ENCODE results near the gene GCNT4.

GCNT4 gene

GRCh38 chr5:75016896-75017295, 35.5 kb downstream of the GCNT4 start:
- Mint-ChIP-seq H3K27ac (no peak overlapping the region), H3K9me3 (peaks cover 0 to 2% of the 10 kb centered on the region in 2 donors), H3K4me3 (no peak overlapping the region), H3K27me3 (peaks cover 6 to 12% of the 10 kb centered on the region in 2 donors), H3K4me1 (no peaks in the 10 kb centered on the region), H3K36me3 (no peaks in the 10 kb centered on the region)
- DNase-seq (no peak), ATAC-seq (replicated peaks) (no peak)

- no peaks in the 10 kb centered on the region for H3K4me1 Mint-ChIP-seq
These were observed 39.6 kb downstream of the GCNT4 start for GRCh38 chr5:75012748-75013147.

GRCh38 chr5:75010838-75011237, 41.5 kb downstream of the GCNT4 start:
- peaks cover 0 to 3% of the 10 kb centered on the region in 2 donors for H3K9me3 Mint-ChIP-seq
- DNase-seq, result no peak
- no peak for ATAC-seq (replicated peaks)
- H3K4me1 Mint-ChIP-seq, result no peaks in the 10 kb centered on the region
- no peak overlapping the region for H3K27ac Mint-ChIP-seq
- peaks cover 5 to 15% of the 10 kb centered on the region in 2 donors for H3K27me3 Mint-ChIP-seq
- H3K4me3 Mint-ChIP-seq, result no peak overlapping the region
- no peaks in the 10 kb centered on the region for H3K36me3 Mint-ChIP-seq

More at GRCh38 chr5:75012748-75013147, 39.6 kb downstream of the GCNT4 start:
- Mint-ChIP-seq H3K4me3 (no peak overlapping the region), H3K9me3 (no peaks in the 10 kb centered on the region), H3K27me3 (peaks cover 5 to 15% of the 10 kb centered on the region in 2 donors), H3K36me3 (no peaks in the 10 kb centered on the region), H3K27ac (no peak overlapping the region)
- ATAC-seq (replicated peaks), result no peak
- DNase-seq, result no peak

GRCh38 chr5:75009556-75010345, 42.6 kb downstream of the GCNT4 start:
- DNase-seq, result no peak
- H3K9me3 Mint-ChIP-seq, result peaks cover under 1 to 7% of the 10 kb centered on the region in 2 donors
- H3K4me3 Mint-ChIP-seq, result no peak overlapping the region
- H3K36me3 Mint-ChIP-seq, result peaks cover 0 to under 1% of the 10 kb centered on the region in 2 donors
- H3K4me1 Mint-ChIP-seq, result no peaks in the 10 kb centered on the region
- H3K27ac Mint-ChIP-seq, result no peak overlapping the region
- H3K27me3 Mint-ChIP-seq, result peaks cover 5 to 15% of the 10 kb centered on the region in 2 donors
- no peak for ATAC-seq (replicated peaks)

GRCh38 chr5:75006865-75007822, 45.2 kb downstream of the GCNT4 start:
- no peaks in the 10 kb centered on the region for H3K4me1 Mint-ChIP-seq
- peaks cover 0 to 4% of the 10 kb centered on the region in 2 donors for H3K36me3 Mint-ChIP-seq
- no peak overlapping the region for H3K4me3 Mint-ChIP-seq
- DNase-seq (no peak), ATAC-seq (replicated peaks) (no peak)
- H3K9me3 Mint-ChIP-seq, result peaks cover 5 to 9% of the 10 kb centered on the region in 2 donors
- no peak overlapping the region for H3K27ac Mint-ChIP-seq
- peaks cover 12% of the 10 kb centered on the region in 2 donors for H3K27me3 Mint-ChIP-seq

- Mint-ChIP-seq H3K9me3 (peaks cover 5 to 9% of the 10 kb centered on the region in 2 donors), H3K36me3 (peaks cover 0 to 4% of the 10 kb centered on the region in 2 donors), H3K4me3 (no peak overlapping the region), H3K27ac (no peak overlapping the region), H3K27me3 (peaks cover 12% of the 10 kb centered on the region in 2 donors), H3K4me1 (no peaks in the 10 kb centered on the region)
- no peak for ATAC-seq (replicated peaks)
- no peak for DNase-seq
These were observed 46.8 kb downstream of the GCNT4 start for GRCh38 chr5:75005561-75005960.

Data from stimulated activated naive B cell treated with anti-CD40 and anti-IgM and Interleukin-4, amounts not matched to agents 10 μg/mL and 1 μg/mL and 100 μg/mL, for 72 hours (primary cell).